H9 (cell line): ENCODE data around the gene NDUFS6. TPM values are rescaled to one million over a fixed set of nuclear protein-coding genes. Genes with fewer than 3 reads are reported as not detected.

Source experiments
- DNase-seq: peaks from one replicate; pipeline ENCODE4 v3.0.0-alpha.2; 2017
- H2AFZ ChIP-seq: one replicate; pipeline ENCODE4 v1.6.1; 2013; ENCODE audit warnings: mild to moderate bottlenecking, low read length, control low read depth, moderate library complexity
- H2AK5ac ChIP-seq: 2 replicates; pipeline ENCODE4 v1.6.1; 2013; ENCODE audit warnings: low read length, control low read depth, mixed read lengths; ENCODE audit not compliant: insufficient read length
- H2BK120ac ChIP-seq: one replicate; pipeline ENCODE4 v1.6.1; 2013; ENCODE audit warnings: low read depth, mild to moderate bottlenecking, low read length, control low read depth, inconsistent platforms; ENCODE audit not compliant: poor library complexity, severe bottlenecking
- H2BK12ac ChIP-seq: 2 replicates; pipeline ENCODE4 v1.6.1; 2013; ENCODE audit warnings: low read length, control low read depth, mixed read lengths, low read depth; ENCODE audit not compliant: insufficient read length
- H2BK15ac ChIP-seq: 2 replicates; pipeline ENCODE4 v1.6.1; 2013; ENCODE audit warnings: low read depth, low read length, control low read depth
- H2BK20ac ChIP-seq: one replicate; pipeline ENCODE4 v1.6.1; 2013; ENCODE audit warnings: low read depth, mild to moderate bottlenecking, low read length, control low read depth, inconsistent platforms; ENCODE audit not compliant: poor library complexity, severe bottlenecking
- H2BK5ac ChIP-seq: 2 replicates; pipeline ENCODE4 v1.6.1; 2013; ENCODE audit warnings: low read length, control low read depth, mixed read lengths; ENCODE audit not compliant: insufficient read length
- H3K14ac ChIP-seq: 2 replicates; pipeline ENCODE4 v1.6.1; 2013; ENCODE audit warnings: low read length, control low read depth; ENCODE audit not compliant: insufficient read depth
- H3K18ac ChIP-seq: 2 replicates; pipeline ENCODE4 v1.6.1; 2013; ENCODE audit warnings: low read depth, mild to moderate bottlenecking, mixed read lengths, low read length, control low read depth; ENCODE audit not compliant: insufficient read length
- H3K23ac ChIP-seq: 2 replicates; pipeline ENCODE4 v1.6.1; 2013; ENCODE audit warnings: low read length, control low read depth, mixed read lengths, low read depth; ENCODE audit not compliant: insufficient read length
- H3K23me2 ChIP-seq: 2 replicates; pipeline ENCODE4 v1.6.1; 2013; ENCODE audit warnings: low read depth, mild to moderate bottlenecking, mixed read lengths, low read length, control low read depth; ENCODE audit not compliant: insufficient read length, poor library complexity, severe bottlenecking
- H3K27ac ChIP-seq: 2 replicates; pipeline ENCODE4 v1.5.1; 2013; ENCODE audit warnings: low read length, control low read depth, mixed read lengths, low read depth; ENCODE audit not compliant: insufficient read length
- H3K27me3 ChIP-seq: 2 replicates; pipeline ENCODE4 v1.6.1; 2013; ENCODE audit warnings: low read length, control low read depth, inconsistent platforms; ENCODE audit not compliant: insufficient read depth
- H3K4ac ChIP-seq: 2 replicates; pipeline ENCODE4 v1.6.1; 2013; ENCODE audit warnings: low read depth, mild to moderate bottlenecking, control low read depth, inconsistent platforms, low read length, moderate library complexity
- H3K4me1 ChIP-seq: 2 replicates; pipeline ENCODE4 v1.6.1; 2013; ENCODE audit warnings: low read length, control low read depth, inconsistent platforms; ENCODE audit not compliant: insufficient read depth
- H3K4me2 ChIP-seq: 2 replicates; pipeline ENCODE4 v1.6.1; 2013; ENCODE audit warnings: low read length, control low read depth, mixed read lengths; ENCODE audit not compliant: insufficient read length, insufficient read depth
- H3K56ac ChIP-seq: 2 replicates; pipeline ENCODE4 v1.6.1; 2013; ENCODE audit warnings: low read depth, mild to moderate bottlenecking, mixed read lengths, low read length, control low read depth; ENCODE audit not compliant: insufficient read length
- H3K79me1 ChIP-seq: 2 replicates; pipeline ENCODE4 v1.6.1; 2013; ENCODE audit warnings: low read depth, mild to moderate bottlenecking, moderate library complexity, low read length, control low read depth, inconsistent platforms; ENCODE audit not compliant: insufficient read depth, poor library complexity, severe bottlenecking
- H3K79me2 ChIP-seq: 2 replicates; pipeline ENCODE4 v1.6.1; 2013; ENCODE audit warnings: low read length, control low read depth, inconsistent platforms; ENCODE audit not compliant: insufficient read depth
- H3K9ac ChIP-seq: 2 replicates; pipeline ENCODE4 v1.6.1; 2013; ENCODE audit warnings: low read length, control low read depth, mixed read lengths; ENCODE audit not compliant: insufficient read length; ENCODE audit errors: extremely low read depth
- H3K9me3 ChIP-seq: one replicate; pipeline ENCODE4 v1.6.1; 2013; ENCODE audit warnings: low read depth, low read length, inconsistent platforms; ENCODE audit not compliant: control insufficient read depth
- H3T11ph ChIP-seq: one replicate; pipeline ENCODE4 v1.6.1; 2013; ENCODE audit warnings: mild to moderate bottlenecking, low read length, control low read depth, inconsistent platforms
- H4K20me1 ChIP-seq: one replicate; pipeline ENCODE4 v1.6.1; 2013; ENCODE audit not compliant: control insufficient read depth, insufficient read length, insufficient read depth
- H4K5ac ChIP-seq: 2 replicates; pipeline ENCODE4 v1.6.1; 2013; ENCODE audit warnings: low read depth, mild to moderate bottlenecking, mixed read lengths, low read length, control low read depth; ENCODE audit not compliant: insufficient read length
- H4K8ac ChIP-seq: replicated peaks from 2 replicates; pipeline ENCODE4 v1.6.1; 2013; ENCODE audit warnings: low read length, control low read depth, mixed read lengths, low read depth; ENCODE audit not compliant: insufficient read length
- H4K91ac ChIP-seq: 2 replicates; pipeline ENCODE4 v1.6.1; 2013; ENCODE audit warnings: low read depth, mild to moderate bottlenecking, moderate library complexity, mixed read lengths, low read length, control low read depth; ENCODE audit not compliant: insufficient read length
- H3K27ac Mint-ChIP-seq, 3 experiments: 2 replicates in 2 of 3; 3 replicates in 1 of 3; pipeline ENCODE4 v1.8.0; 2020 to 2021; ENCODE audit warnings: mixed read lengths in 3 of 3, mild to moderate bottlenecking in 1 of 3, moderate library complexity in 1 of 3
- H3K27me3 Mint-ChIP-seq: 2 replicates; pipeline ENCODE4 v1.8.0; 2021; ENCODE audit warnings: low read depth, mild to moderate bottlenecking, moderate library complexity, mixed read lengths
- H3K36me3 Mint-ChIP-seq, 3 experiments: 2 replicates in 2 of 3; 3 replicates in 1 of 3; pipeline ENCODE4 v1.8.0; 2020 to 2021; ENCODE audit warnings: low read depth in 3 of 3, mixed read lengths in 3 of 3; ENCODE audit not compliant: insufficient read depth in 1 of 3
- H3K4me1 Mint-ChIP-seq, 2 experiments: 2 replicates each; pipeline ENCODE4 v1.8.0; 2020; ENCODE audit warnings: mixed read lengths in 2 of 2
- H3K4me3 Mint-ChIP-seq, 2 experiments: 2 replicates in 1 of 2; 3 replicates in 1 of 2; pipeline ENCODE4 v1.8.0; 2020 to 2021; ENCODE audit warnings: mild to moderate bottlenecking in 2 of 2, mixed read lengths in 2 of 2, moderate library complexity in 1 of 2
- H3K9me3 Mint-ChIP-seq, 2 experiments: 2 replicates in 1 of 2; 3 replicates in 1 of 2; pipeline ENCODE4 v1.8.0; 2020; ENCODE audit warnings: mild to moderate bottlenecking in 2 of 2, mixed read lengths in 2 of 2, moderate library complexity in 1 of 2
- WGBS: extraction: QIAGEN DNeasy Blood & Tissue Kit; methylation state at CpG from one replicate; pipeline ENCODE4 v1.1.7; 2013; ENCODE audit warnings: missing lambda C conversion rate, low lambda C conversion rate, mixed read lengths; ENCODE audit not compliant: insufficient read length; ENCODE audit errors: extremely low coverage; 5-methylcytosine and 5-hydroxymethylcytosine counted together
- total RNA-seq: library from RNA; stranded (reverse); gene quantifications from 2 replicates; pipeline ENCODE4 v1.2.1, GENCODE V29; 2021
- TF ChIP-seq, protein P1 (sequence below): fragments of 200-600 bp; sonication (generic); conservative IDR thresholded peaks from 3 replicates; pipeline ENCODE4 v1.8.0; 2021; ENCODE audit warnings: antibody characterized with exemption, mild to moderate bottlenecking

NDUFS6 gene
- total RNA-seq, 1 experiment from 2014 or later = 62.5 TPM

DNA sequence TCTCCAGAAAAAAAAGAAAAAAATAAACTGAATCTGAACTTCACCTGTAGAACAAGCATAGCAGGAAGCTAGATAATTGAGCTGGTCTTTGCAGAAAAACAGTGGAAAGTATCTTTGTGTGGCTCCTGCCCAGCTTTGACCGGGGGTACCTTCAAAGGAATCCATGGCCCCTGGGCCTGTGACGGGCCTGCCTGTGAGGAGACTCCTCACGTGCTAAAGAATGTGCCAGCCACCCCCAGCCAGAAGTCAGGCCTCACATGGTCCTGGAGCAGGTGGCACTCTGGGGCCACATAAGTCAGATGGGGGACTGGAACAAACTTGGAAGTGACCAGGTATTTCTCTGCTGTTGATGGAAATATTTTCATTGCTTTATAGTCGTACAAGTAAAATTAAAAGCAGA, 4.1 kb downstream of the NDUFS6 start:
- no peaks in the 10 kb centered on the region for H3K27me3 Mint-ChIP-seq
- peaks cover 7% of the 10 kb centered on the region for H3K23me2 ChIP-seq
- no peaks in the 10 kb centered on the region for H3K9me3 Mint-ChIP-seq
- no peak overlapping the region for H3K4me2 ChIP-seq
- DNase-seq = no peak
- no peak overlapping the region for H3K4ac ChIP-seq
- H2BK15ac ChIP-seq = no peak overlapping the region
- no peak overlapping the region for H3K56ac ChIP-seq
- TF ChIP-seq, protein P1, sequence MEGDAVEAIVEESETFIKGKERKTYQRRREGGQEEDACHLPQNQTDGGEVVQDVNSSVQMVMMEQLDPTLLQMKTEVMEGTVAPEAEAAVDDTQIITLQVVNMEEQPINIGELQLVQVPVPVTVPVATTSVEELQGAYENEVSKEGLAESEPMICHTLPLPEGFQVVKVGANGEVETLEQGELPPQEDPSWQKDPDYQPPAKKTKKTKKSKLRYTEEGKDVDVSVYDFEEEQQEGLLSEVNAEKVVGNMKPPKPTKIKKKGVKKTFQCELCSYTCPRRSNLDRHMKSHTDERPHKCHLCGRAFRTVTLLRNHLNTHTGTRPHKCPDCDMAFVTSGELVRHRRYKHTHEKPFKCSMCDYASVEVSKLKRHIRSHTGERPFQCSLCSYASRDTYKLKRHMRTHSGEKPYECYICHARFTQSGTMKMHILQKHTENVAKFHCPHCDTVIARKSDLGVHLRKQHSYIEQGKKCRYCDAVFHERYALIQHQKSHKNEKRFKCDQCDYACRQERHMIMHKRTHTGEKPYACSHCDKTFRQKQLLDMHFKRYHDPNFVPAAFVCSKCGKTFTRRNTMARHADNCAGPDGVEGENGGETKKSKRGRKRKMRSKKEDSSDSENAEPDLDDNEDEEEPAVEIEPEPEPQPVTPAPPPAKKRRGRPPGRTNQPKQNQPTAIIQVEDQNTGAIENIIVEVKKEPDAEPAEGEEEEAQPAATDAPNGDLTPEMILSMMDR = no peak
- H3K14ac ChIP-seq = no peak overlapping the region
- no peak overlapping the region for H2BK20ac ChIP-seq
- H2BK120ac ChIP-seq = no peak overlapping the region
- no CpG with 5 or more reads among the region's 4 CpGs for WGBS
- H3K4me1 Mint-ChIP-seq = peaks cover 10 to 17% of the 10 kb centered on the region in 2 experiments
- H3K27me3 ChIP-seq = no peaks in the 10 kb centered on the region
- H3K23ac ChIP-seq = no peak overlapping the region
- H2AK5ac ChIP-seq = no peak overlapping the region
- no peak overlapping the region for H3K27ac ChIP-seq
- H2BK5ac ChIP-seq = no peak overlapping the region
- no peak overlapping the region for H2BK12ac ChIP-seq
- no peaks in the 10 kb centered on the region for H3K4me1 ChIP-seq
- H2AFZ ChIP-seq = no peak overlapping the region
- no peak overlapping the region for H3K4me3 Mint-ChIP-seq
- H4K8ac ChIP-seq = no peak overlapping the region
- H3K9ac ChIP-seq = no peak overlapping the region
- H3K27ac Mint-ChIP-seq = no peak overlapping the region
- no peak overlapping the region for H3T11ph ChIP-seq
- no peaks in the 10 kb centered on the region for H3K9me3 ChIP-seq
- no peak overlapping the region for H4K91ac ChIP-seq
- H4K5ac ChIP-seq = no peak overlapping the region
- no peaks in the 10 kb centered on the region for H4K20me1 ChIP-seq
- peaks cover 51 to 73% (median 71%) of the 10 kb centered on the region in 3 experiments for H3K36me3 Mint-ChIP-seq
- no peak overlapping the region for H3K18ac ChIP-seq
- H3K79me2 ChIP-seq = peaks cover 13% of the 10 kb centered on the region; the same call in 1 of the 2 replicates
- peaks cover 4% of the 10 kb centered on the region for H3K79me1 ChIP-seq
